Glutamatergic neuron (in vitro differentiated cells): Measurements from ENCODE around the gene ERICH4. TPM values are rescaled to one million over a fixed set of nuclear protein-coding genes. Genes with fewer than 3 reads are reported as not detected.

Experiments used
- DNase-seq: peaks from one replicate; pipeline ENCODE4 v3.0.0; 2022
- H3K27ac Mint-ChIP-seq: one replicate; pipeline ENCODE4 v1.8.0; 2020; ENCODE audit warnings: mild to moderate bottlenecking, mixed read lengths, inconsistent platforms; ENCODE audit not compliant: unreplicated experiment
- H3K27me3 Mint-ChIP-seq: one replicate; pipeline ENCODE4 v1.8.0; 2020; ENCODE audit warnings: mild to moderate bottlenecking, moderate library complexity, mixed read lengths, inconsistent platforms; ENCODE audit not compliant: unreplicated experiment
- H3K36me3 Mint-ChIP-seq: one replicate; pipeline ENCODE4 v1.8.0; 2020; ENCODE audit warnings: mild to moderate bottlenecking, mixed read lengths, inconsistent platforms; ENCODE audit not compliant: unreplicated experiment
- H3K4me1 Mint-ChIP-seq: one replicate; pipeline ENCODE4 v1.8.0; 2020; ENCODE audit warnings: mild to moderate bottlenecking, low read depth, mixed read lengths, inconsistent platforms; ENCODE audit not compliant: unreplicated experiment
- H3K4me3 Mint-ChIP-seq: one replicate; pipeline ENCODE4 v1.8.0; 2020; ENCODE audit warnings: mild to moderate bottlenecking, mixed read lengths, inconsistent platforms; ENCODE audit not compliant: unreplicated experiment
- H3K9me3 Mint-ChIP-seq: one replicate; pipeline ENCODE4 v1.8.0; 2020; ENCODE audit warnings: mild to moderate bottlenecking, moderate library complexity, mixed read lengths, inconsistent platforms; ENCODE audit not compliant: unreplicated experiment
- CTCF ChIP-seq: fragments of 200-600 bp; sonication (generic); IDR thresholded peaks from one replicate; pipeline ENCODE4 v1.5.0; 2021; ENCODE audit not compliant: partially characterized antibody, unreplicated experiment
- total RNA-seq: library from RNA; stranded (reverse); fragmentation: NEBNext Ultra II Directional; extraction: Animal tissue kit (Norgen Biotek cat#: 25700); gene quantifications from one replicate; pipeline ENCODE4 v1.2.1, GENCODE V29; 2021; ENCODE audit not compliant: unreplicated experiment

The ERICH4 gene
- total RNA-seq, 1 donor from 2014 or later: not detected

GRCh38 chr19:41441321-41441945 is 1.5 kb upstream of the ERICH4 start:
- DNase-seq: no peak
- Mint-ChIP-seq H3K4me1 (peaks cover 5% of the 10 kb centered on the region), H3K36me3 (peaks cover 4% of the 10 kb centered on the region), H3K4me3 (no peak overlapping the region), H3K9me3 (peaks cover 2% of the 10 kb centered on the region), H3K27me3 (peaks cover 8% of the 10 kb centered on the region), H3K27ac (no peak overlapping the region)
- no peak for TF ChIP-seq CTCF

GRCh38 chr19:41443813-41444455 is 978 bp downstream of the ERICH4 start:
- no peak for DNase-seq
- Mint-ChIP-seq H3K4me1 (no peaks in the 10 kb centered on the region), H3K36me3 (no peaks in the 10 kb centered on the region), H3K9me3 (no peaks in the 10 kb centered on the region), H3K27me3 (peaks cover 10% of the 10 kb centered on the region), H3K4me3 (peak overlapping the region; percentile 52), H3K27ac (no peak overlapping the region)
- TF ChIP-seq CTCF: no peak

GRCh38 chr19:41445575-41445974 is 2.6 kb downstream of the ERICH4 start:
- TF ChIP-seq CTCF: no peak
- no peaks in the 10 kb centered on the region for H3K36me3 Mint-ChIP-seq
- peaks cover 15% of the 10 kb centered on the region for H3K27me3 Mint-ChIP-seq
- H3K4me1 Mint-ChIP-seq: no peaks in the 10 kb centered on the region
- H3K27ac Mint-ChIP-seq: no peak overlapping the region
- no peaks in the 10 kb centered on the region for H3K9me3 Mint-ChIP-seq
- no peak overlapping the region for H3K4me3 Mint-ChIP-seq
- no peak for DNase-seq

GRCh38 chr19:41447732-41448332 is 4.9 kb downstream of the ERICH4 start:
- no peak for DNase-seq
- Mint-ChIP-seq H3K36me3 (no peaks in the 10 kb centered on the region), H3K27ac (no peak overlapping the region), H3K4me3 (no peak overlapping the region), H3K27me3 (peaks cover 11% of the 10 kb centered on the region), H3K9me3 (no peaks in the 10 kb centered on the region), H3K4me1 (no peaks in the 10 kb centered on the region)
- TF ChIP-seq CTCF: no peak
